HG02678 (cell line): Measurements from ENCODE around the gene ZNF397.

Experiments used
- ATAC-seq: cut with Tn5 transposase; IDR thresholded peaks from one replicate; pipeline ENCODE4 v1.9.1; 2021; ENCODE audit warnings: mild to moderate bottlenecking, moderate library complexity; ENCODE audit not compliant: unreplicated experiment

The ZNF397 gene

GRCh38 chr18:35245719-35246317, 5.0 kb downstream of the ZNF397 start:
- ATAC-seq: no peak

GRCh38 chr18:35246831-35247230, 6.0 kb downstream of the ZNF397 start:
- no peak for ATAC-seq

DNA sequence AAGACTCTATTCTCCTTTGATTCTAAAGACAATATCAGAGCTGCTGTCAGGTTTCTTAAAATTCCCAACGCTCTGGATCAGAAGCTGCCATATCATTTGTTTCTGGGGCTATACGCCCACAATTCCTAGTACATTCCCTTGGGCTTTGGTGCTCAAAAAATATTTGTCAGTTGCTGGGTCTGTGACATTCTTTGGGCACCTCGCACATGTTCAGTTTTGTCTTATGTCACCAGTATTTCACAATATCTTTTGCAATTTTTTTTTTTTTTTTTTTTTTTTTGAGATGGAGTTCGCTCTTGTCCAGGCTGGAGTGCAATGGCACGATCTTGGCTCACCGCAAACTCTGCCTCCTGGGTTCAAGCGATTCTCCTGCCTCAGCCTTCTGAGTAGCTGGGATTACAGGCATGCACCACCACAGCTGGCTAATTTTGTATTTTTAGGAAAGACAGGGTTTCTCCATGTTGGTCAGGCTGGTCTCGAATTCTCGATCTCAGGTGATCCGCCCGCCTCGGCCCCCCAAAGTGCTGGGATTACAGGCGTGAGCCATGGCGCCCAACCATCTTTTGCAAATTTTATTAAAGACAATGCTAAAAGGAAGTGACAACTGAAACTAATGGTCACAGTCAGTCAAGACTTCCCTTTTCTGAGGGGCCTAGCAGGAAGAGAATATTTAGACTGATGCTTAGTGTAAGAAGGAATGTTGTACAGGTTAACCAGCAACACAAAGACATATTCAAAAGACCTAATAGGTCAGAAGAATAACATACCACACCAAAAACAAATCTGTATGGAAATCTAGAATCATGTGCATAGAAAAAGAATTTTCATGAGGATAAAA, 6.8 kb downstream of the ZNF397 start:
- no peak for ATAC-seq

GRCh38 chr18:35248429-35248828, 7.6 kb downstream of the ZNF397 start:
- ATAC-seq: no peak

DNA sequence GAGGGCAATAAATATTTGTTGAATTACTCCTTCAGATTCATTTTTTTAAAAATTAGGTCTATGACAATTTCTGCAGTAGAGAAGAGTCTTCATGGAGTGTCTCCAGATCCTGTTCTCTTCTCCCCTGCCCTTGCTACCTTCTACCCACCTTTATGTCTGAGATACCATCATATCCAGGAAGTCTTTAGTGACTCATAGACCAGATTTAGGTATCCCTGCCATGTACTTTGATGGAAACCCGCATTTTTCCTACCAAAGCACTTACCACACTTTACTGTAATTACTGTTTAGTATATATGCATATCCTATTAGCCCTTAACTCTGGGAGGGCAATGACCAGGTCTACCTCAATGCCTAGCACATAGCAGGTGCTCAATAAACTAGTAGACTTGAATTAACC, 11.6 kb downstream of the ZNF397 start:
- ATAC-seq: no peak

DNA sequence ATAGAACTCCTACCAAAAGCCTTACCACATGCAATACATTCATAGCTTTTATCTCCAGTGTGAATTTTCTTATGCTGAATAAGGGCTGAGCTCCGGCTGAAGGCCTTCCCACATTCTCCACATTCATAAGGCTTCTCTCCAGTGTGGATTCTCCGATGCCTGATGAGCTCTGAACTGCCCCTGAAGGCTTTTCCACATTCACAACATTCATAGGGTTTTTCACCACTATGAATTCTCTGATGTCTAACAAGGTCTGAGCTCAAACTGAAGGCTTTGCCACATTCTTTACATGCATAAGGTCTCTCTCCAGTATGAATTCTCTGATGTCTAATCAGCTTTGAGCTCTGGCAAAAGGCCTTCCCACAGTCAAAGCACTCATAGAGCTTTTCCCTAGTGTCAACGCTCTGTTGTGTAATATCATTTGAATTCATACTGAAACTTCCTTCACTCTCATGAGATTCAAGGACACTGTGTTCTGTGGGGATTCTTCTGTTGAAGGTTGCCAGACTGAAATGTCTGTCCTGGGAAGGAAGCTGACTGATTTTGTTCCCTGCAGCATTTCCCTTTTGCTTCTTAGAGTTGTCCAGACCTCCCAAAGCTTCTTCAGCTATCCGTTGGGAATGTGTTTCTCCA, 12.9 kb downstream of the ZNF397 start:
- ATAC-seq: no peak

DNA sequence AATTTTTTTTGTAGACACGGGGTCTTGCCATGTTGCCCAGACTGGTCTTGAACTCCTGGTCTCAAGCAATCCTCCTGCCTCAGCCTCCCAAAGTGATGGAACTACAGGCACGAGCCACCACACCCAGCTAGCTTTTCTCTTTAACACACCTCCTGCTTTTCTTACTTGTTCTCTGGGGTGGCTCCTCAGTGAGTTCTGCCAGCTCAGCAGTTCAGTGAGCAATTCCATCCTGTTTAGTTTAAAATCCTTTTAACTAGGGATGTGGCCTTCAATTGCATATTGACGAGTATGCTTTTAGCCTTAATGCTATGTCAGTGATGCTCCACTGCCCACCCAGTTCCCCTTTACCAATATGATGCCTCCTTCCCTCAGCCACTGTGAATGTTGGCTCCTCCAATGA, 16.1 kb downstream of the ZNF397 start:
- no peak for ATAC-seq

- ATAC-seq: no peak
These were observed 23.6 kb downstream of the ZNF397 start for GRCh38 chr18:35264409-35264808.

DNA sequence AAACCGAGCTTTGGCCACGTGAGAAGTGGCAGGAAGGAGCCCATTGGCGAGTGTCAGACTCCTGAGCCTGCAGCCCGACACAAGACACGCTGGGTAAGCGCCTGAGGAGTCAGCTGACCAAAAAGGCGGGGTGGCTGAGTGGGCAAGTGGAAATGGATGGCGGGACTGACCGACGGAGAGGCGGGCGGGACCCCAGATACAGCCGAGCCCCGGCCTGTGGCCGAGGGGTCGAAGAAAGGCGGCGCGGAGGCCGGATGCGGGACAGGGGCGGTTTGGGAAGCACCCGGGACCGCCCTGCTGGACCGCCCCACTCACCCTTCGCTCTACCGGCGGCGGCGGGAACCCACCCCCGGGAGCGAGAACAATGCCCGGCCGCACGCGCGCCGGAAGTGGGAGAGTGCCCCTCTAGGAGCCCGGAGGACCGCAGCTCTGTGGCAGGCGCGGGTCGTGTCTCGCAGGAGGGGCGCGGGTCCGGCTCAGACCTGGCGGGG, 26.4 kb downstream of the ZNF397 start:
- peak; percentile 89 for ATAC-seq

GRCh38 chr18:35267809-35268208, 27.0 kb downstream of the ZNF397 start:
- no peak for ATAC-seq

DNA sequence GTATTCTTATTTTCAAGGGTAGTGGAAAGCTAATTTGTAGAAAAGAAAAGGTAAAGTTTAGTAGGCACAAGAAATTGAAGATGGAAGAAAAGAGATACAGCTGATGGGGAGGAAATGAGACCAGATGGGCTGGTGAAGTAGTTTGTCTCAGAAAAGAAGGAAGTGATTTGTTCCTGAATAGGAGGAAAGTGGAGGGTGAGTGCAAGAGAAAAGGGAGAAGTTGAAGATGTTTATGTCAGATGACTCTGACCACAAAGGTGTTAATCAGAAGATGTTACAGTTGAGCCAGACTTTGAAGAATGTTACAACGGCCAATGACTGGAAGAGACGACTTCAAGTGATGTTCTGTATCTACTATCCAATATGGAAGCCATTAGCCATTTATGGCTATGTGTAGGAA, 28.0 kb downstream of the ZNF397 start:
- ATAC-seq: no peak

GRCh38 chr18:35271656-35272055, 30.8 kb downstream of the ZNF397 start:
- no peak for ATAC-seq

GRCh38 chr18:35276267-35276666, 35.4 kb downstream of the ZNF397 start:
- no peak for ATAC-seq

DNA sequence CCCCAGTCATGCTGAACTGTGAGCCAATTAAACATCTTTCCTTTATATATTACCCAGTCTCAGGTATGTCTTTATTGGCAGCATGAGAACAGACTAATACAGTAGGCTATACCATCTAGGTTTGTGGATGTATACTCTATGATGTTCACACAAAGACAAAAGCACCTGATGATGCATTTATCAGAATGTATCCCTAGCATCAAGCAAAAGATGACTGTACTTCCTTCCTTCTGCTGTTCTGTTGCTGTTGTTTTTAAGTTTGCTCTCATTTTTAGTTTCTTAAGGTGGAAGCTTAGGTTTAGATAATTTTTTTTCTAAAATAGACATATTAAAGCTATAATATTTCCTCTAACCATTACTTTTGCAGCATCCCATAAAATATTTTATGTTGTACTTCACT, 36.8 kb downstream of the ZNF397 start:
- ATAC-seq: no peak

GRCh38 chr18:35278085-35278484, 37.3 kb downstream of the ZNF397 start:
- ATAC-seq: no peak

- ATAC-seq: no peak
These were observed 38.1 kb downstream of the ZNF397 start for GRCh38 chr18:35278969-35279368.

DNA sequence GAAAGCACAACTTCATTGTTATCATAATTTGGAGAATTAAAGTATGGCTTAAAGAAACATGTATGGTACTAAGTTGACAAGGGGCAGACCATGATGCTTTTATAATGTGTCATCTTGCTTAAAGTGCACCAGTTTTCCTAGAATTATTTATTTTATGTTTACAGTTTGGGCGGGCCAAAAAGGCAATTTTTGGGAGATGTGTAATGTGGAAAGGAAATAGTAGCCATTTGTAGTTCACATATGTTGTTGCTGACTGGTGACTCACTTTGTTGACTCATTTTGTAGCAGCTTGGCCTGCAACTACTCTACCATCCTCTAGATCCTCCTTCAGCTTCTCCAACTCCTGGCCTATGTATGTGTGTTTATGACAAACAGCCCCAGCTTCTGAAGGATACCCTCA, 41.5 kb downstream of the ZNF397 start:
- ATAC-seq: no peak

GRCh38 chr18:35283923-35284794, 43.3 kb downstream of the ZNF397 start:
- ATAC-seq: no peak

DNA sequence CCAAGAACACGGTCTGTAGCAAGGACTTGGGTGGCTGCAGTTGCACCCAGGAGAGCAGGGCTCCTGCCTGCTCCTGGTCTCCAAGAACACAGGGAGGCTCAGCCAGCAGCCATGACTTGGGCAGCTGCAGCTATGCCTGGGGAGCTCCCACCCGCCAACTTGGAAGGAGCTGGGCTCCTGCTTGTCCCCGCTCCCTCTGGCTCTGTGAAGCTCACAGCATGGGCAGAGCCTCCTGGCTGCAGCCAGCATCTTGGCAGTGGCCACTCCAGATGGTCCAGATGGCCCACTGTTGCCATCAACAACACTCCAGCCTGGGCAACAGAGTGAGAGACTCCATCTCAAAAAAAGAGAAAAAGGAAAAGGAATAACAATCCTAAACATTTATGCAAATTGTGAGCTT, 44.0 kb downstream of the ZNF397 start:
- no peak for ATAC-seq

- ATAC-seq: peak; percentile 3
These were observed 48.5 kb downstream of the ZNF397 start for GRCh38 chr18:35289293-35289692.

DNA sequence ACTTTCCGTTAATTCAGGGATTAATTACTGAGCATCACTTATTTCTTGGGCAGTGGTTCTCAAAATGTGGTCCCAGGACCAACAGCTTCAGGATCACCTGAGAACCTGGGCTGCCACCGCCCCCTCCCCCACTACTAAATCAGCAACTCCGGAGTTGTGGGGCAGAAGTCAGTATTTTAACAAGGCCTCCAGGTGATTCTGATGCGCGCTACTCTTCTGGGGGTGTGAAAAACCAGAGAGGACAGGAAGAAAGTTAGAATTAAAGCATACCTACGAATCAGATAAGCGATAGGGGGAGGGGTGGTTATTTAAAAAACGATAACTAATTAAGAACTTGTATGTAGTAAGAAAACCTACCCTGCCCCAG, 48.9 kb downstream of the ZNF397 start:
- ATAC-seq: peak; percentile 32
